Large intestine (tissue), 3 donors: Measurements from ENCODE around the gene MRC1. TPM values are rescaled to one million over a fixed set of nuclear protein-coding genes. Genes with fewer than 3 reads are reported as not detected.

Experiments
- DNase-seq, 2 donors: peaks; one replicate each; pipeline versions ENCODE4 v3.0.0 to v3.0.0-alpha.2; 2013
- H3K27ac ChIP-seq: one replicate; pipeline ENCODE4 v1.5.1; 2013; ENCODE audit warnings: low read length
- H3K27me3 ChIP-seq: 2 replicates; pipeline ENCODE4 v1.6.1; 2013; ENCODE audit warnings: low read length; ENCODE audit not compliant: control insufficient read depth, insufficient read depth
- H3K36me3 ChIP-seq: 2 replicates; pipeline ENCODE4 v1.6.1; 2013; ENCODE audit warnings: low read length; ENCODE audit not compliant: control insufficient read depth, insufficient read depth
- H3K4me1 ChIP-seq: one replicate; pipeline ENCODE4 v1.6.1; 2013; ENCODE audit warnings: low read length; ENCODE audit not compliant: control insufficient read depth, insufficient read depth
- H3K4me3 ChIP-seq: one replicate; pipeline ENCODE4 v1.5.1; 2013; ENCODE audit warnings: low read length
- H3K9me3 ChIP-seq: one replicate; pipeline ENCODE4 v1.6.1; 2013; ENCODE audit warnings: mild to moderate bottlenecking, low read depth, low read length, moderate library complexity; ENCODE audit not compliant: control insufficient read depth
- WGBS: methylation state at CpG from one replicate; pipeline ENCODE4 v1.1.5; 2013; ENCODE audit warnings: low lambda C conversion rate; ENCODE audit not compliant: insufficient coverage; 5-methylcytosine and 5-hydroxymethylcytosine counted together
- polyA plus RNA-seq: library from polyadenylated mRNA; unstranded; fragments of 120-200 nt; gene quantifications from one replicate; pipeline ENCODE4 v1.2.1, GENCODE V29; 2013

The MRC1 gene
- polyA plus RNA-seq, 1 donor = 12.2 TPM

DNA sequence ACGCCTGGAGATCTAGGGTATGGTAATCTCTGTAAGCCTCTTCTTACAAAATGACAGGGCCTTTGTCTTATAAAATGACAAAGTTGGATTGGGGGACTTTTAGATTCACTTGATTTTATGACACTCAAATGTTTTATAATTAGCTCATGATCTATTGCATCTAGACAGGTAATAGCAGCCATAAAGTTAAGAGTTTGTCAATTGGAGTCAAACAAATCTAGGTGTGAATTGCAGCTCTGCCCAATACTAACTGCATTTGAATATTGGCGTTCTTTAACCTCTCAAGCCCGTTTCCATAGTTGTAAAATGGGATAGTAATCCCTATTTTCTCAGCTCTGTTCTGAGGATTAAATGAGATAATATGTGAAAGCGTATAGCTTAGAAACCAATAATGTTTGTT is 14.1 kb upstream of the MRC1 start:
- H3K27ac ChIP-seq = peak overlapping the region; percentile 93
- DNase-seq = peak in 1 of 2 donors; percentile 51
- no peaks in the 10 kb centered on the region for H3K9me3 ChIP-seq
- WGBS = no CpG with 5 or more reads among the region's 4 CpGs
- peaks cover 9% of the 10 kb centered on the region for H3K36me3 ChIP-seq
- H3K4me1 ChIP-seq = peaks cover 32% of the 10 kb centered on the region
- H3K27me3 ChIP-seq = no peaks in the 10 kb centered on the region
- H3K4me3 ChIP-seq = no peak overlapping the region

DNA sequence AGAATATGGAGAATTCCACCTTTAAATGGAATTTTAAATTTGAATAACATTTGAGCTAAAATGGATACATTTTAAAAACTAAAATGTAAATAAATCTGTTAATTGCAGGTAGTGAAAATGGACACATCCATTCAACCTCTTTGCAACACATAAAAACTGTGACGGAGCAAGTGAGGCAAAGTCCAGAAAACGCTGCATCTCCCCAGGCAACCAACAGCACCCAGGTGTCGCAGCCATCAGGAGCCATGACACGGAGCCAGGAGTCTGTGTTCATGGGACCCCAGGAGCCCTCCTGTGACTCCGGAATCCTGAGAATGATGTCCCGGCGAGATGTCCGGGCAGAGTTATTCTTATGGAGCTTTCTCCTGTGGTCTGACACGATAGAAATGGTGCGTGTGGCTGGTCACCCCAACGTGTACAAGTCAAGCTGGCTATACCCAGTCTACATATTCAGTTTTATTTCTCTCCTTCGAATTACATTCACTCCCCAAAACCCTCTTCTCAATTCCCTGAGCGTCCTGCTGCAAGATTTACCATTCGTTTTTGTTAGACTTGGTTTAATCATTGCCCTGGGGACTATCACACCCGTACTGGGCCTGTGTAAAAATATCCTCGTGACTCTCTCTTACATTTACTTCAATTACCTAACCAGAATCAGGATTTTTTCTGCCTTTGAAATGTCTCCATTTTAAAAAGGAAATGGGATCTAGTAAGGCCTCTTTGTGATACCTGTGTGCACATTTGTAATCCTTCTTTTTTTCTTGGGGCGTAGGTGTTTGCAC is 13.1 kb upstream of the MRC1 start:
- H3K27ac ChIP-seq = peak overlapping the region; percentile 93

DNA sequence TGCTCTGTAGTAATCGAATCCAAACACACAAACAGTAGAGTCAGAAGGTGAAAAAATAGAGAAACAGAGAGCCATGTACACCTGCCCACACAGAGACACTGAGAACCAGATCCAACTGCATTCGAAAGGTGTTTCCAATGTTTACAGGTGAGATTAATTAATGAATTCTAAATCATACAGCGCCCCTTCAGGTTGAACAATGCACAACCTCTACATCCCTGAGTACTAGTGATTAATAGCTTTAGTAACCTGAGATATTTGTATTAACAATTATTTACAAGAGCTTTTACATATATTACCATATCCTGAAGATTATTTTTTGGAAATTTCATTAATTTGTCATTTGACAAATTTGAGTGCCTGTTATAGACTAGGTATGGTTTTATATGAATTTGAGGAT is 7.6 kb upstream of the MRC1 start:
- Histone ChIP-seq H3K9me3 (no peaks in the 10 kb centered on the region), H3K36me3 (peaks cover 6% of the 10 kb centered on the region), H3K27me3 (no peaks in the 10 kb centered on the region), H3K4me1 (peaks cover 4% of the 10 kb centered on the region), H3K27ac (no peak overlapping the region), H3K4me3 (no peak overlapping the region)
- DNase-seq = no peak
- WGBS = no CpG with 5 or more reads among the region's 3 CpGs

More for the DNA sequence above, 13.1 kb upstream of the MRC1 start:
- peak in 1 of 2 donors; percentile 70 for DNase-seq
- peaks cover 32% of the 10 kb centered on the region for H3K4me1 ChIP-seq
- no peaks in the 10 kb centered on the region for H3K27me3 ChIP-seq
- no peaks in the 10 kb centered on the region for H3K9me3 ChIP-seq
- H3K36me3 ChIP-seq = peaks cover 9% of the 10 kb centered on the region
- no peak overlapping the region for H3K4me3 ChIP-seq
- 65% methylated on average over 4 of the region's 17 CpGs for WGBS

DNA sequence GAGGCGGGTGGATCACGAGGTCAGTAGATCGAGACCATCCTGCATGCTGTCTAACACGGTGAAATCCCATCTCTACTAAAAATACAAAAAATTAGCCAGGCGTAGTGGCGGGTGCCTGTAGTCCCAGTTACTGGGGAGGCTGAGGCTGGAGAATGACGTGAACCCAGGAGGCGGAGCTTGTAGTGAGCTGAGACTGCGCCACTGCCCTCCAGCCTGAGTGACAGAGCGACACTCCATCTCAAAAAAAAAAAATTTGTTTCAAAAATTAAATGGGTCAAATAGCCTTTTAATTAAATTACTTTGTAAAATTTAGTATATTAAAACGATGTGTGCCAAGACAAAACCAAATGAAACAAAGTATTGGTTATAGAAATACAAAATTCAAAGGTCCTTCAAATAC is 6.8 kb upstream of the MRC1 start:
- Histone ChIP-seq H3K27me3 (no peaks in the 10 kb centered on the region), H3K36me3 (peaks cover 3% of the 10 kb centered on the region), H3K9me3 (no peaks in the 10 kb centered on the region), H3K4me3 (no peak overlapping the region), H3K4me1 (no peaks in the 10 kb centered on the region), H3K27ac (no peak overlapping the region)
- no CpG with 5 or more reads among the region's 11 CpGs for WGBS
- DNase-seq = no peak

DNA sequence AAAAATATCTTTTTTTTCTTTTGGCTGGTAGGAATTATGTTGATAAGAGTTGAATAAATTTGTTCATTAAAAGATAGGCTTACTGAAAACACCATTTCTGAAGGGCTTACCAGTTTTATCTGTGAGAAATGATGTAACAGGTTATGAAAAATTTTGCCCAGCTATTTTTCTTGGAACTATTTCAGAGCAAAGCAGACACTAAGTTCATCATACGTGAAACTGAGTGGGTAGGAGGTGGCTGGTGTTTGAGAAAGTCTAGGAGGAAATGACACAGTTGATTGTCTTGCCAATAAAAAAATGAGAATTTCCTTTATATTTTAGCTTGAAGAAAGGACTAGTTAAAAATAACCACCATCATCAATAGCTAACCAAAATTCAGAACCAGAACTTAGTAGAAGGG is 6.2 kb upstream of the MRC1 start:
- Histone ChIP-seq H3K27me3 (no peaks in the 10 kb centered on the region), H3K9me3 (no peaks in the 10 kb centered on the region), H3K4me3 (no peak overlapping the region), H3K36me3 (peaks cover 3% of the 10 kb centered on the region), H3K27ac (no peak overlapping the region), H3K4me1 (no peaks in the 10 kb centered on the region)
- 40% methylated on average over 1 of the region's 1 CpG for WGBS
- no peak for DNase-seq

DNA sequence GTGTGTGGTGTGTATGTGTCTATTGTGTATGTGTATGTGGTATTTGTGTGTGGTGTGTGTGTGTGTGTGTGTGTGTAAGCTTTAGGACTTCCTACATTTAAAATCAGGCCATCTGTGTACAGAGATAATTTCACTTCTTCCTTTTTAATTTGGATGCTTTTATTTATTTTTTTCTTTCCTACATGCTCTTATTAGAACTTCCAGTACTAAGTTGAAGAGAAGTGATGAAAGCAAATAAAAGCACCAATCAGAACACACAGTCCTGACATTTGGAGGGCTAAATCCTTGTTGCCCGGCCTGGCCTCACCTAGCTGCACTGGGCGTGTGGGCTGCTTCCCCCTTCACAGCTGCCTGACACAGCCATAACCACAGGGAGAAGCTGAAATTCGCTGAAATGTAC is 3.8 kb upstream of the MRC1 start:
- Histone ChIP-seq H3K4me3 (no peak overlapping the region), H3K9me3 (no peaks in the 10 kb centered on the region), H3K4me1 (no peaks in the 10 kb centered on the region), H3K36me3 (no peaks in the 10 kb centered on the region), H3K27ac (no peak overlapping the region), H3K27me3 (no peaks in the 10 kb centered on the region)
- WGBS = no CpG with 5 or more reads among the region's 3 CpGs
- DNase-seq = no peak

DNA sequence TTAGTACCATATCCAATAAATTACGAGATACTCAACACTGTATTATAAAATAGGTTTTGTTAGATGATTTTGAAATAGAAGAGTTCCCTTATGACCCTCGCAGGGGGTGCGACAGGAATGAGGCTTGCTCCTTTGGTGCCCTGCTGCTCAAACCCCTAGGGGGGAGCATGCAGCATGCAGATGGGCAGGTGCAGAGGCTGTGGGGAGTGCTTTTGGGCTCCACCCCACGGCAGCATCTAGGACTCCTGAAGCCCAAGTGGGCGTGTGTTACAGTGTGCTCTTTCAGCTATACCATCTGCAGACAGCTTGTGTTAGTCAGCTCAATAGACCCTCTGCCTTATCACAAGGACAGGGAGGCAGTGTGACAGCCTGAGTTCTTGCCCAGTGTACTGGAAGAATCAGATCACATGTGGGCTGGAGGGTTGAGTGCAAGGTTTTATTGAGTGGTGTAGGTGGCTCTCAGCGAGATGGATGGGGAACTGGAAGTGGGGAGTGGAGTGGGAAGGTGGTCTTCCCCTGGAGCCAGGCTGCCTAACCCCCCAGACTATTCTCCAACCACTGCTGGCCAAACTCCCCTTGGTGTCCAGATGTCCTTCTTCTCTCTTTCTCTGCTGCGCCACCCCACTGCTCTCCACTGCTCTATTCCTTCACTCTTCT is 3.1 kb upstream of the MRC1 start:
- DNase-seq = peak in 1 of 2 donors; percentile 31

DNA sequence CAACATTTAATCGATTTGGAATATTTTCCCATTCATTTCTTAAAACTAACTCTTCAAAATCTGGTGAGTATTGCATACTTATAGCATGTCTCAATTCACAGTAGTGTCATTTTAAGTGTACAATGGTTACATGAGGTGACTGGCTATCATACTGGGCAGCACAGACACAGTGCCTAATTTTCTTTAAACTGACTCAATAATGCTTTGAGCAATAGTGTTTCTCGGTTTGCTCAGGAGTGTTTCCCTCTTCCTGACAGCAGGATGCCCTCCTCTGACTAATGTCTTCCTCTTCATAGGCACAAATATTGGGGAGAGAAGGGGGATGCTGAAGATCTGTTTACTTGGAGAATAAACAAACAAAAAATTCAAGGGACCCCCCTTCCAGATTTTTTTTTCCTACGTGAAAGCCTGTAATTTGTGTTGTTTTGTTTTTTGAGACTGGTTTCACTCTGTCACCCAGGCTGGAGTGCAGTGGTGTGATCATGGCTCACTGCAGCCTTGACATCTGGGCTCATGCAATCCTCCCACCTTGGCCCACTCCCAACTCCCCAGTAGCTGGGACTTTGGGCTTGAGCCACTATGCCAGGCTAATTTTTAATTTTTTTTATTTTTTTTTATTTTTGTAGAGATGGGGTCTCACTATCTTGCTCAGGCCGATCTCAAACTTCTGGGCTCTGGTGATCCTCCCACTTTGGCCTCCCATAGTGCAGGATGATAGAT is 2.2 kb downstream of the MRC1 start:
- H3K27ac ChIP-seq = no peak overlapping the region
- WGBS = 100% methylated on average over 2 of the region's 4 CpGs
- no peaks in the 10 kb centered on the region for H3K9me3 ChIP-seq
- no peaks in the 10 kb centered on the region for H3K36me3 ChIP-seq
- no peak for DNase-seq
- no peaks in the 10 kb centered on the region for H3K4me1 ChIP-seq
- H3K4me3 ChIP-seq = no peak overlapping the region
- H3K27me3 ChIP-seq = no peaks in the 10 kb centered on the region

More for the DNA sequence above, 3.1 kb upstream of the MRC1 start:
- Histone ChIP-seq H3K27ac (no peak overlapping the region), H3K4me3 (no peak overlapping the region), H3K4me1 (no peaks in the 10 kb centered on the region), H3K36me3 (no peaks in the 10 kb centered on the region), H3K9me3 (no peaks in the 10 kb centered on the region), H3K27me3 (no peaks in the 10 kb centered on the region)
- WGBS = 80% methylated on average over 1 of the region's 7 CpGs

DNA sequence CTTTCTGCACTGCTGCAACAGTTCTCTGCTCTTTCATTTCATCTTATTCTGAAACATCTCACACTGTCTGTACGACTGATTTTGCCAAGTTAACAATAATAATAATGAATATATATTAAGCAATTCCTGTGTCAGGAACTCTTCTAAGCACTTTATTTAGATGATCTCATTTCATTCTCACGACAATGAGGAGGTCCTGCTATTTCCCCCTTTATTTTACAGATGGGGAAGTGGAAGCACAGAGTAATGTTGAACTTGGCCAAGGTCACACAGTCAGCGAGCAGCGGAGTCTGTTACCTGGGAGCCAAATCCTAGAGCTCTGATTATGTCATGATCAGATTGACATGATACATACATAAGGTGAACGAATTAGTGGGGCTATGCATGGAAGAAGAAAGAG is 5.8 kb downstream of the MRC1 start:
- Histone ChIP-seq H3K4me3 (no peak overlapping the region), H3K4me1 (no peaks in the 10 kb centered on the region), H3K27me3 (no peaks in the 10 kb centered on the region), H3K36me3 (no peaks in the 10 kb centered on the region), H3K9me3 (no peaks in the 10 kb centered on the region), H3K27ac (no peak overlapping the region)
- no CpG with 5 or more reads among the region's 5 CpGs for WGBS
- no peak for DNase-seq

DNA sequence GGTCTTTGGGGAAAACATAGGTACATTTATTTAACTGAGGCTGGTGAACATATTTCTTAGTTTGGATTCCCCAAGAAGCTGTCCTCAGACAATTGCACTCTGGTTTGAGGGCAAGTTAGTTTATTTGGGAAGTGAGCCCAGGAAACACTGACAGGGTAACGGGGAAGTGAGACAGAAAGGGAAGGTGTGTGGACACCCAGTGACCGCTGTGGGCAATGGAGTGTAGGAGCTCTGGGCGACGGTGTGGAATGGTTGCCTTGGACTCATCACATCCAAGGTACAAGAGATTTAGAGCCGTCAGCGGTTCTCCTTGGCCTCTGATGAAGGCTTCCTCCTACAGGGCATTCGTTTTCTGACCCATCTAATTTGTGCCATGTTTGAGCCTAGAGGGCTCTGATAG is 7.1 kb downstream of the MRC1 start:
- Histone ChIP-seq H3K27ac (no peak overlapping the region), H3K36me3 (no peaks in the 10 kb centered on the region), H3K27me3 (no peaks in the 10 kb centered on the region), H3K9me3 (no peaks in the 10 kb centered on the region), H3K4me1 (no peaks in the 10 kb centered on the region), H3K4me3 (no peak overlapping the region)
- DNase-seq = no peak
- WGBS = no CpG with 5 or more reads among the region's 7 CpGs
